GM12872 (cell line): ENCODE data around the gene GIPC3.

Experiments
- CTCF ChIP-seq: IDR thresholded peaks from 3 replicates; pipeline ENCODE4 v1.5.1; 2011; ENCODE audit warnings: low read depth, mild to moderate bottlenecking, low read length, moderate library complexity; ENCODE audit not compliant: insufficient read depth

Gene GIPC3

GRCh38 chr19:3606174-3606689 is 21.0 kb downstream of the GIPC3 start:
- TF ChIP-seq CTCF: no peak

- no peak for TF ChIP-seq CTCF
Measured at GRCh38 chr19:3606690-3607289, 21.5 kb downstream of the GIPC3 start, which contains the start of gene TBXA2R. TBXA2R (minus strand) TSS chr19:3606875; CDS start chr19:3600634, 6,241 bp downstream.

GRCh38 chr19:3607303-3608078 is 22.2 kb downstream of the GIPC3 start:
- TF ChIP-seq CTCF: no peak

- no peak for TF ChIP-seq CTCF
Measured at GRCh38 chr19:3608079-3608641, 22.9 kb downstream of the GIPC3 start.

- no peak for TF ChIP-seq CTCF
Measured at GRCh38 chr19:3608750-3609322, 23.6 kb downstream of the GIPC3 start.

GRCh38 chr19:3609779-3610719 is 24.8 kb downstream of the GIPC3 start:
- no peak for TF ChIP-seq CTCF
